Neuron (in vitro differentiated cells): ENCODE measurements around the gene SYP.
"Not testable (repeated sequence)": the region's sequence is repeated elsewhere in the genome, so short reads cannot be mapped to it uniquely, and the experiment has no call there.

Source experiments
- H2AFZ ChIP-seq: one replicate; pipeline ENCODE4 v1.6.1; 2013; ENCODE audit warnings: low read depth, mild to moderate bottlenecking, inconsistent platforms, low read length, moderate library complexity
- H3K27me3 ChIP-seq: one replicate; pipeline ENCODE4 v1.6.1; 2013; ENCODE audit warnings: low read length; ENCODE audit not compliant: insufficient read depth
- H3K36me3 ChIP-seq: one replicate; pipeline ENCODE4 v1.6.1; 2013; ENCODE audit warnings: low read length; ENCODE audit not compliant: insufficient read depth
- H3K4me1 ChIP-seq: one replicate; pipeline ENCODE4 v1.6.1; 2013; ENCODE audit warnings: low read length; ENCODE audit not compliant: insufficient read depth
- H3K4me3 ChIP-seq: 2 replicates; pipeline ENCODE4 v1.5.1; 2013; ENCODE audit warnings: mild to moderate bottlenecking, low read length, moderate library complexity
- H3K9me3 ChIP-seq: one replicate; pipeline ENCODE4 v1.6.1; 2013; ENCODE audit warnings: low read length

The SYP gene

GRCh38 chrX:49149291-49149690, 50.7 kb downstream of the SYP start:
- not testable (repeated sequence) for H3K9me3 ChIP-seq, H3K4me3 ChIP-seq, H2AFZ ChIP-seq, H3K36me3 ChIP-seq, H3K4me1 ChIP-seq, H3K27me3 ChIP-seq

DNA sequence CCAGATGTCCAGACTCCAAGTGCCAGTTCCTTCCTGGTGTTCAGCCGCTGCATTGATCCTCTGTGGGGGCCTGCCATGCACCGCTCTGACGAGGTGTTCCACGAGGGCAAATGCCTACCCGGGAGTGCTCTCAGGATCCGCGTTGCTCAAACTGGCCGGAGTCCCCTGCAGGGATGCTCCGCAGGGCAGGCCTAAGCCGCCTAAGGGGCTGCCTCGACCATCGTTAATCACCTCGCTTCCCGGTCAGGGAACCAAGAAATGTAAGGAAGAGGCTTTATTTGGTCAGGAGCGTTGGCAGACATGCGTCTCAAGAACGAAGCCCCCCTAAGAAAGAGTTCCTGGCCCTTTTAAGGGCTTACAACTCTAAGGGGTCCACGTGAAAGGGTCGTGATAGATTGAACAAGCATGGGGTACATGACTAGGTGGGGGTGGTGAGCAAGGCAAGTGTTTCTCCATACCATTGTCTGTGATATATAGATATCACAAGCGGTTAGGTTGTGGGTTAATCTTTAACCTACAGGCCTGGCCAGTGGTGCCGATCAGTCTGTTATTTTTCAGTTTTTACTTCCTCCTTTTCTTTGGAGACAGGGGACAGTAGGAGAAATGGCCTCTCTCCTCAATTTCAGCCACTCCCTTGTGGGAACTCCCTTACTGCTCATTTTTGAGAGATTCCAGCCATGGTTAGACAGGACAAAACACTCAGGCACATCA, 51.4 kb downstream of the SYP start:
- not testable (repeated sequence) for H3K36me3 ChIP-seq, H3K27me3 ChIP-seq

GRCh38 chrX:49147936-49148335, 52.1 kb downstream of the SYP start:
- H3K4me3 ChIP-seq, result no peak overlapping the region
- no peaks in the 10 kb centered on the region for H3K36me3 ChIP-seq
- peaks cover 2% of the 10 kb centered on the region for H3K27me3 ChIP-seq
- no peaks in the 10 kb centered on the region for H3K9me3 ChIP-seq
- H3K4me1 ChIP-seq, result no peaks in the 10 kb centered on the region
- H2AFZ ChIP-seq, result no peak overlapping the region

More for the DNA sequence above, 51.4 kb downstream of the SYP start:
- not testable (repeated sequence) for H3K4me1 ChIP-seq, H3K9me3 ChIP-seq, H3K4me3 ChIP-seq, H2AFZ ChIP-seq

GRCh38 chrX:49147282-49147681, 52.7 kb downstream of the SYP start:
- Histone ChIP-seq H3K4me1 (no peaks in the 10 kb centered on the region), H3K4me3 (no peak overlapping the region), H3K27me3 (peaks cover 2% of the 10 kb centered on the region), H3K9me3 (no peaks in the 10 kb centered on the region), H2AFZ (no peak overlapping the region), H3K36me3 (no peaks in the 10 kb centered on the region)

- H3K9me3 ChIP-seq, H3K27me3 ChIP-seq, H3K4me1 ChIP-seq, H2AFZ ChIP-seq, H3K4me3 ChIP-seq, H3K36me3 ChIP-seq: not testable (repeated sequence)
These were observed 56.8 kb downstream of the SYP start for GRCh38 chrX:49143154-49143553.

DNA sequence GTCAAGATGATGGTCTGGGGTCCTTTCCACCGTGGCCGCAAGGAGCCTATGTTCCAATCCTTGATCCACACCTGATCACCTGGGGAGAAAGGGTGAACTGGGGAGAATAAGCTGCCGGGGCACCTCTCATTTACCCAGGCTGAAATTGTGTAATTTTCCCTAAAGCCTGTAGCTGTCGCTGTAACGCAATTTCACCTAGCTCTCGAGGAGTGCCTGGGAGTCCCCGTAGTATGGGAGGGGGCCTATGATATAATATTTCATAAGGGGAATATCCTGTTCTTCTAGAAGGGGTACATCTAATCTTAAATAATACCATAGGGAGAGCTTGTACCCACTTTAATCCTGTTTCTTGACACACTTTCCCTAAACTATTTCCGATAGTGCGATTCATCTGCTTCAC, 57.7 kb downstream of the SYP start:
- H3K36me3 ChIP-seq, H3K4me3 ChIP-seq, H3K4me1 ChIP-seq, H3K27me3 ChIP-seq, H3K9me3 ChIP-seq, H2AFZ ChIP-seq: not testable (repeated sequence)

DNA sequence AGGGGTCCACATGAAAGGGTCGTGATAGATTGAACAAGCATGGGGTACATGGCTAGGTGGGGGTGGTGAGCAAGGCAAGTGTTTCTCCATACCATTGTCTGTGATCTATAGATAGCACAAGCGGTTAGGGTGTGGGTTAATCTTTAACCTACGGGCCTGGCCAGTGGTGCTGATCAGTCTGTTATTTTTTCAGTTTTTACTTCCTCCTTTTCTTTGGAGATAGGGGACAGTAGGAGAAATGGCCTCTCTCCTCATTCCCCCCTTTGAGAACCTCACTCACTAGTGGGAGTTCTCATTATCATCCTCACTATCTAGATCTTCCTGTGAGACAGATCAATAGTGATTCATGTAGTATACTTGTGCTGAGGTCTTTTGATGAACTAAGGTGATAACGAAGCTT, 60.3 kb downstream of the SYP start:
- H3K4me3 ChIP-seq, result no peak overlapping the region
- H3K9me3 ChIP-seq, result no peaks in the 10 kb centered on the region
- H3K27me3 ChIP-seq, result no peaks in the 10 kb centered on the region
- H3K36me3 ChIP-seq, result no peaks in the 10 kb centered on the region
- no peaks in the 10 kb centered on the region for H3K4me1 ChIP-seq
- no peak overlapping the region for H2AFZ ChIP-seq
